KMS-11 (cell line): ENCODE measurements around the gene OR10G6.

Source experiments
- H2AFZ ChIP-seq: fragments of 200-600 bp; sonication (generic); 2 replicates; pipeline ENCODE4 v1.6.1; 2016; ENCODE audit warnings: antibody characterized with exemption, mixed run types, low read depth
- H3K27ac ChIP-seq: fragments of 200-600 bp; sonication (generic); 2 replicates; pipeline ENCODE4 v1.6.1; 2016; ENCODE audit warnings: mild to moderate bottlenecking, mixed run types
- H3K27me3 ChIP-seq: fragments of 200-600 bp; sonication (generic); 2 replicates; pipeline ENCODE4 v1.6.1; 2017; ENCODE audit warnings: mild to moderate bottlenecking, low read depth, mixed run types, moderate library complexity; ENCODE audit not compliant: insufficient read depth
- H3K36me3 ChIP-seq: fragments of 200-600 bp; sonication (generic); 2 replicates; pipeline ENCODE4 v1.6.1; 2017; ENCODE audit warnings: mild to moderate bottlenecking, mixed run types; ENCODE audit not compliant: insufficient read depth
- H3K4me1 ChIP-seq: fragments of 200-600 bp; sonication (generic); 2 replicates; pipeline ENCODE4 v1.6.1; 2016; ENCODE audit warnings: mild to moderate bottlenecking, low read depth, mixed run types; ENCODE audit not compliant: poor library complexity, severe bottlenecking
- H3K4me2 ChIP-seq: fragments of 200-600 bp; sonication (generic); 2 replicates; pipeline ENCODE4 v1.7.0; 2016; ENCODE audit warnings: mild to moderate bottlenecking, mixed run types
- H3K4me3 ChIP-seq: fragments of 200-600 bp; sonication (generic); IDR thresholded peaks from 2 replicates; pipeline ENCODE4 v1.6.1; 2017; ENCODE audit warnings: low read depth, low read length, mixed read lengths; ENCODE audit not compliant: insufficient read depth
- H3K79me2 ChIP-seq: fragments of 200-600 bp; sonication (generic); 2 replicates; pipeline ENCODE4 v1.6.1; 2016; ENCODE audit warnings: low read depth, mixed run types; ENCODE audit not compliant: insufficient read depth
- H3K9ac ChIP-seq: fragments of 200-600 bp; sonication (generic); 2 replicates; pipeline ENCODE4 v1.6.1; 2016; ENCODE audit warnings: mild to moderate bottlenecking, mixed run types
- H4K20me1 ChIP-seq: fragments of 200-600 bp; sonication (generic); 2 replicates; pipeline ENCODE4 v1.6.1; 2016; ENCODE audit warnings: mild to moderate bottlenecking, mixed run types; ENCODE audit not compliant: insufficient read depth
- CTCF ChIP-seq: fragments of 200-600 bp; sonication (generic); conservative IDR thresholded peaks from 2 replicates; pipeline ENCODE4 v1.6.1; 2017; ENCODE audit warnings: low read depth, mild to moderate bottlenecking, antibody characterized with exemption, low read length, moderate library complexity, mixed read lengths

The OR10G6 gene

GRCh38 chr11:123995119-123995518 is at the start of gene OR10G6:
Gene OR10G6, minus strand, starts transcription at chr11:123995161. Its CDS starts 0 bp downstream, at chr11:123995161.
- no peak for TF ChIP-seq CTCF
- H3K27ac ChIP-seq, result no peak within 1 kb of the TSS

GRCh38 chr11:124043420-124043819 is 48.5 kb upstream of the OR10G6 start:
- Histone ChIP-seq H3K4me2 (no peak overlapping the region), H3K4me1 (no peaks in the 10 kb centered on the region), H3K79me2 (no peaks in the 10 kb centered on the region), H3K4me3 (no peak overlapping the region), H3K36me3 (no peaks in the 10 kb centered on the region), H3K9ac (no peak overlapping the region), H4K20me1 (no peaks in the 10 kb centered on the region), H3K27ac (no peak overlapping the region), H2AFZ (no peak overlapping the region), H3K27me3 (no peaks in the 10 kb centered on the region)
- TF ChIP-seq CTCF, result no peak

More at GRCh38 chr11:123995119-123995518, at the start of gene OR10G6:
- Histone ChIP-seq H3K4me2 (no peak within 1 kb of the TSS), H3K27me3 (no peaks in the 10 kb centered on the region), H3K36me3 (no peaks in the 10 kb centered on the region), H3K79me2 (no peaks in the 10 kb centered on the region), H3K4me1 (no peaks in the 10 kb centered on the region), H2AFZ (no peak within 1 kb of the TSS), H4K20me1 (no peaks in the 10 kb centered on the region), H3K9ac (no peak within 1 kb of the TSS), H3K4me3 (no peak within 1 kb of the TSS)

- no peaks in the 10 kb centered on the region for H3K36me3 ChIP-seq
- no peak within 1 kb of the TSS for H3K4me2 ChIP-seq
- H2AFZ ChIP-seq, result no peak within 1 kb of the TSS
- no peak within 1 kb of the TSS for H3K9ac ChIP-seq
- H3K27me3 ChIP-seq, result no peaks in the 10 kb centered on the region
- no peak for TF ChIP-seq CTCF
- no peak within 1 kb of the TSS for H3K27ac ChIP-seq
- H3K4me1 ChIP-seq, result no peaks in the 10 kb centered on the region
- no peak within 1 kb of the TSS for H3K4me3 ChIP-seq
- H4K20me1 ChIP-seq, result no peaks in the 10 kb centered on the region
- H3K79me2 ChIP-seq, result no peaks in the 10 kb centered on the region
Observed at GRCh38 chr11:124041254-124041653, 46.3 kb upstream of the OR10G6 start, which contains the start of gene OR10G7. Gene OR10G7, minus strand, starts transcription at chr11:124041325. Its CDS starts 2,324 bp downstream, at chr11:124039001.

GRCh38 chr11:124039557-124039956 is 44.6 kb upstream of the OR10G6 start:
- Histone ChIP-seq H3K4me1 (no peaks in the 10 kb centered on the region), H3K4me2 (no peak overlapping the region), H3K27ac (no peak overlapping the region), H3K27me3 (no peaks in the 10 kb centered on the region), H3K9ac (no peak overlapping the region), H3K36me3 (no peaks in the 10 kb centered on the region), H3K79me2 (no peaks in the 10 kb centered on the region), H2AFZ (no peak overlapping the region), H3K4me3 (no peak overlapping the region), H4K20me1 (no peaks in the 10 kb centered on the region)
- no peak for TF ChIP-seq CTCF
